HG03558 (cell line): ENCODE measurements around the gene CLDN16.

Experiments
- ATAC-seq: cut with Tn5 transposase; IDR thresholded peaks from one replicate; pipeline ENCODE4 v1.9.1; 2021; ENCODE audit warnings: moderate number of reproducible peaks; ENCODE audit not compliant: unreplicated experiment; ENCODE audit errors: extremely low read depth

The CLDN16 gene, protein sequence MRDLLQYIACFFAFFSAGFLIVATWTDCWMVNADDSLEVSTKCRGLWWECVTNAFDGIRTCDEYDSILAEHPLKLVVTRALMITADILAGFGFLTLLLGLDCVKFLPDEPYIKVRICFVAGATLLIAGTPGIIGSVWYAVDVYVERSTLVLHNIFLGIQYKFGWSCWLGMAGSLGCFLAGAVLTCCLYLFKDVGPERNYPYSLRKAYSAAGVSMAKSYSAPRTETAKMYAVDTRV

GRCh38 chr3:190387578-190388213, at the start of gene CLDN16:
Gene CLDN16, plus strand, starts transcription at chr3:190388163. Its CDS starts 167 bp downstream, at chr3:190388330.
- no peak for ATAC-seq

- ATAC-seq = no peak
Observed at GRCh38 chr3:190338717-190339116, 49.2 kb upstream of the CLDN16 start.

DNA sequence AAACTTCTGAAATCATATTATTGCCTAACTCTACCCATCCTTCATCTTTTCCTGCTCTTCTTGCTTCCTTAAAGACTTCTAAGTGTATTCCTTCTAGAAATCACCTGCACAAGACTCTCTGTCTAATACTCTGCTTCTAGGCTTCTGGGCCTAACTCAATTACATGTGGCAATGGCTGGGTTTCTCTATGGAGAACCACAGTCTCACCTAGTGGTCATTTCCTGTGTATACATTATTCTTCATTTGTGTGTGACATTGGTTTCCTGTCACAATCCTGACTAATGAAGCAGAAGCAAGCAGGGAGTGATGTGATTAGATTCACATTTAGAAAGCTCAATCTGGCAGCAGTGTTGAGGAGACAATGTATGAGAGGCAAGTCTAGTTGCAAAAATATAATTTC, 48.8 kb upstream of the CLDN16 start:
- ATAC-seq = no peak

- no peak for ATAC-seq
Observed at GRCh38 chr3:190340071-190340470, 47.9 kb upstream of the CLDN16 start.

DNA sequence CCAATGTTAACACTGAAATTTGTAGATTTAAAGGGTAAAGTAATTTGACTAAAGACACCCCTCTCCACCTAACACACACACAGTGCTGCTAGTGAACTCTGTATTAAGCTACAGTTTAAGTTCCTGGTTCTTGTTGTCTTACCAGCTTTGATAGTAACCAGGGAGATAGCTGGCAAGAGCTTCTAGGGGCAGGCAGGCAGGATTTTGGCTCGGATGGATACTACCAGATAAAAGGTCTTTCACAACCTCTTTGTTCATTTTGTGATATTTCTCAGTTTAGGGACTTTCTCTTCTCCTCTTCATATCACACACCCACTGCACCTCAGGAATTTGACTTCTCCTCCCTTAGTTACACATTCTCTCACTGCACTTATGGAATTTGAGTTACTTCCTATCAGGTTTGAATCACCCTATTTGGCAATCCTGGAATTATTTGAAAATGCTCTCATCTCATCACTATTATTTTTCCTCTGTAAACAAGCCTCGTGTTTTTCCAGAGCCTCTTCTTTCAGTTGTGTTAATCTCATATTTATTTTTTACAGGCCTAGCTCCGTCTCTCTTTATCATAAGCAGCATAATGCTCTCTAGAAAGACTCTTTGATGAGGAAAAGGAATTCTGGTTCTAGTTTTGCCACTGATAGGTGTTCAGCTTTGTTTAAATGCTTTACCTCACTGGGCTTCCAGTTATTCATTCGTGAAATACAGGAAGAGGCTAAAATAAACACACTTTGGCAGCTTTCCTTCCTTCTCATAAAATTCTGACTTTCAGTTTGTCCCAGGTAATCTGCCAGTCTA, 42.7 kb upstream of the CLDN16 start:
- no peak for ATAC-seq

DNA sequence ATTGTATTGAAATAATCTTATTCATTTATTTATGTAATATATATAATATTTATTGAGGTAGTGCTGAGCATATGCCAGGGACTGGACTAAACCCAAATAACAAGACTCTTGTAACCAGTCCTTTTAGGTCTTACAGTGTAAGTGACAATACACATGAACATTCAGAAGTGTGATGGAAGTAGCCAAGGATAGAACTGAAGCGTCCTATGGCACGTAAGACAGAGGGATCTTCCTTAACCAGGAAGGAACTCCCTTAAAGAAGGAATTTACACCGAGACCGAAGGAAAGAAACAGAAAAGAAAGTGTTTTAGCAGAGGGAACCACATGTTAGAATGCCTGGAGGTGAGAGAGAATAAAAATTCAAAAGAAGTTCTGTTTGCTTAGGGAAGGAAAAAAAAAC, 42.1 kb upstream of the CLDN16 start:
- ATAC-seq = no peak

DNA sequence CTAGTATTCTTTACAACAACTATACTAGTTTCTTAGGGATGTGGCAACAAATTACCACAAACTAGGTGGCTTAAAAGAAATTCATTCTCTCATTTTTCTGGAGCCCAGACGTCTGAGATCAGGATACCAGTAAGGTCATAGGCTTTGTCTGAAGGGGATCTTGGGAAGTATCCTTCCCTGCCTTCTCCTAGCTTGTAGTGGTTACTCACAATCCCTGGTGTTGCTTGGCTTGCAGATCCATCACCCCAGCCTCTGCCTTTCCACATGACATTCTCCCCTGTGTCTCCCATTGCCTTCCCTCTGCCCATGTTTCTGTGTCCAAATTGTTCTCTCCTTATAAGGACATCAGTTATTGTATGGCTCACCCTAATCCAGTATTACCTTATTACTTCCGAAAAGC, 41.4 kb upstream of the CLDN16 start:
- no peak for ATAC-seq

- no peak for ATAC-seq
Observed at GRCh38 chr3:190352861-190353457, 35.0 kb upstream of the CLDN16 start.

DNA sequence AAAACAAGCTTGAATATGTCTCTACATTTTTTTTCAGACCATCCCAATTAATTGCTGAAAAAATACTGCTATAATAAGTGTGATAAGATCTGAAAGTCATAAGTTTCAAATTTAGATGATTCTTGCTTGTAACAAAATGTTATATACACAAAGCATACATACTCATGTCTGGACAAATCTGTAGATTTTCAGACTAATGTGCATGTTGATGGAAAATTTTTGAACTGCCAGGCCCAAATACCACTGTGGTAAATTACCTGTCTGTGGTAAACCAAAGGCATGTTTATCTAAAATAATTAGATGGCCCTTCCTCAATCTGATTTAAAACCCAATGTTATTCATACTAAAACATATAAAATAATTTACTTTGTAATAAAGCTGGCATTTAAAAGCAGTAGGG, 31.7 kb upstream of the CLDN16 start:
- ATAC-seq = no peak

DNA sequence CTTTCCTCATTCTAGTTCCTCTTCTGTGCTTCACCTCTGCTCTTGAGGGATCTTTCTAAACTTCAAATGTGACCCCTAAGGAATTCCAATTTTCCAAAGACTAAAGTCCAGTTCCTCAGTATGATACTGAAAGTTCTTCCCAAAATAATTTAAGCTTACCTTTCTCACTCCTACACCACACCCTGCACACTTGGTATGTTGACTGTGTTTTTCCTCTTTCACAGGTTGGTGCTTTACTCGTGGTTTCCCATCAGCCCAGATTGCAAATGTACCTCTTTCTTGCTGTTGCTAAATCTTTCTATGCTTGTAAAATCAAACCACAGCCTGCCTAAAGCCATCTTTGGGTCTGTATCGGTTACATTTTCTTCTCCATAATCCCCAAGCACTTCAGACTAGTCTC, 30.5 kb upstream of the CLDN16 start:
- ATAC-seq = no peak

DNA sequence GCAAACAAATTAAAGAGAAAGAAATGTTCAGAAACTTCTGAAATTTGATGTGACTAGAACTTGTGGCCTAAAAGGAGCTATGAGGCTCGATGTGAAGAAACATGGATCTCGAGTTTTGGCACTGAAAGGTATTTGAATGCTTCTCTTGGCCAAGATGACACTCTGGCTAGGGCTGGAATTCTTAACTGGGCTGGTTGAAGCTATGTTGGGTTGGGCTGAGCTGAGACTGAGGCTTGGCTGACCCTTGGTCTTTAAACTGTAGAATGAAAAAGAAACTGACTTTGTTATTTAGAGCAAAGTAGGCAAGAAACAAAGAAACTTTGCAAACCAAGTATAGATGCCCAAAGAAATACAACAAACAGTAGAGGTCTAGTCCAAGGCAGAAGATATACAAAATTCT, 28.1 kb upstream of the CLDN16 start:
- no peak for ATAC-seq

DNA sequence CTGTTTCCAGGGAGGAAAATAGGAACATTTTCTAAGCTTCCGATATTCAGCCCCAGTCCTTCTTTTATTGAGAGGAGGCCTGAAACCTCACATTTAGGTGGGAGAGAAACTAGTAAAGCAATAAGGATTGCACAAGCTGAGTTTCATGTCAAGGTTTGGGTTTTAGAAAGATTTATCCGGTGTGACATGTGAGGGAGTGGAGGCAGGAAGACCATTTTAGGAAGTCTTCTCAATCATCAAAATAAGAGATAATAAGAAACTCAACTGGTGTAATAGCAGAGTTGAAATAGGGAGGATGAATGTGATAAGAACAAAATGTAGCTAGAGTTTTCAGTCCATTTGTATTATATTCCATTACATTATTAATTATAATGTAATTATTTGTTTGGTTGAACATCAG, 27.7 kb upstream of the CLDN16 start:
- no peak for ATAC-seq

GRCh38 chr3:190361791-190362190, 26.2 kb upstream of the CLDN16 start:
- no peak for ATAC-seq

DNA sequence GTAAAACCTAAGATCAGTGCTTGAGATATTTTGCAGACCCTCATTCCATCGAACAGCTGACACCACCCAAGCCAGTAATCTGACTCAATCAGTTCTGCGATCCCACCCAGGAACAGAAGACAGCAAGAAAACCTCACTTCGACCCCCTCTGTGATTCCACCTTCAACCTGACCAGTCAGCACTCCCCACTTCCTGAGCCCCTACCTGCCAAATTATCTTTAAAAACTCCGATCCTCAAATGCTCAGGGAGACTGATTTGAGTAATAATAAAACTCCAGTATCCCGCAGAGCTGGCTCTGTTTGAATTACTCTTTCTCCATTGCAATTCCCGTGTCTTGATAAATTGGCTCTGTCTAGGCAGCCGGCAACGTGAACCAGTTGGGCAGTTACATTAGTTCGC, 25.7 kb upstream of the CLDN16 start:
- no peak for ATAC-seq

DNA sequence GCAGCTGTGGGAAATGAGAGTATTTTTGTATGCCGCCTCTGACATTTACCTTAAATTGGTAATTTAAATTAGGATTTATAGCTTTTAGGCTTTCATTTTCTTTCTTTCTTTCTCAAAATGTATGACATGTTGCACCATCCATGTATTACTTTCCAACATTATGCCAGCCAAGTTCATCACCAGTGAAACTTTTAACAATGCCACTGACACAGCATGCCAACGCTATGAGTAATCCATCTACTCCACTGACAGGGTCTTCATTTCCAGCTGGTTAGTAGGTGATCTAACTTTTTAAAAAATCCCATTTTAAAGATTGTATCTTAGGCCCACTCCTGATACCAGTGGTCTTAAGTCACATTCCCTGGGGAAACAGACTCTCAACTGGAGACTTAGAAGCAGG, 21.8 kb upstream of the CLDN16 start:
- no peak for ATAC-seq

GRCh38 chr3:190368881-190369280, 19.1 kb upstream of the CLDN16 start:
- ATAC-seq = no peak

DNA sequence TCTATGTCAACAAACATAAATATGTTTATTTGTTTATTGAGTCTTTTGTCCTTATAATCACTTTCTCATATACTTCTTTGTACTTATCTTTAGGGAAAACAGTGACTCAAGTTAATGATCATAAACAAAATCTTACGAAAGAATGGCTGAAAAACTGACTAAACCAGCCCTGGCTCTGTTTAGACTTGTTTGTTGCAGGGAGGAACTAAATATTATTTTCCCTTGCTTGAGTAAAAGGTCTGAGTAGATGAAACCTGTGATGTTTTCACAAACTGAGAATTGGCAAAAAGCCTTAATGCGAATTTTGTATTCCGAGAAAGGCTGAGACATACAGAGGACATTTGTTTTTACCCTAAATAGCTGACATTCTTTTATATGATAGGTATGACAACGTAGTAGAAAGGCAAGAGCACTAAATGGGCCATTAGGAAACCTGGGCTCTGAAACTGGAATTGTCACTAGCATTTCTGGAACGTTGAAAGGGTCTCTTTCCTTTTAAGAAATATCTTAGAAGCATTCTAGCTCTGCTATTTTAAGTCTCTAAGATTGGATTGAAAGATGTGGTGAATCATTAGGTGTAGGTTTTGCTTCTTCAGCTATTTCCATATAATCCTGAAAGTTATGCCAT, 18.2 kb upstream of the CLDN16 start:
- ATAC-seq = no peak

- ATAC-seq = no peak
Observed at GRCh38 chr3:190370369-190370768, 17.6 kb upstream of the CLDN16 start.

DNA sequence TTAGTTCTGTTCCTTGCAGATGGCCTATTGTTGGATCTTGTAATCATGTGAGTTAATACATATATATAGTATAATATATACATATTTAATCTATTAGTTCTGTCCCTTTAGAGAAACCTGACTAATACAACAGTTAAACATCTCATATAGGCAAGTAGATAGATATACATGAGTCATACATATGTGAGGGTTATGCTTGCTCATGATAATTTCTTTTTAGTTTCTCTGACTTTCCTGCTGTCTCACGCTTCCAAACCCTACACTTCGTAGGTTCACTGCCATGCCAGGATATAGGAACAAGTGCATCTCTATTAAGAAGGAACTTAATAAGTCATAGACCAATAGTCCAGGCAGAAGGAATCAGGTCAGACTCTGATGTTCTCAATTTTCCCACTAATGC, 16.8 kb upstream of the CLDN16 start:
- ATAC-seq = no peak

- ATAC-seq = no peak
Observed at GRCh38 chr3:190375246-190375645, 12.7 kb upstream of the CLDN16 start.

GRCh38 chr3:190375671-190376070, 12.3 kb upstream of the CLDN16 start:
- ATAC-seq = no peak
